Panc1 (cell line): ENCODE data around the gene SLC6A6. TPM values are rescaled to one million over a fixed set of nuclear protein-coding genes. Genes with fewer than 3 reads are reported as not detected.

Experiments used
- ATAC-seq: fragments of 200-7000 bp; cut with Tn5 transposase; 2 replicates; pipeline ENCODE4 v1.9.1; 2020; ENCODE audit warnings: mild to moderate bottlenecking, moderate library complexity
- BruUV-seq: library from RNA; stranded (reverse); fragments of 400-500 nt; replicated peaks from 2 replicates; lab custom pipeline; 2021; lab: Mats Ljungman, UMichigan
- CTCF ChIA-PET: fragments of 300-600 bp; sonication (Branson Sonifier 250); formaldehyde crosslinking; loops from one replicate; lab custom pipeline; 2022; ENCODE audit warnings: antibody characterized with exemption; lab: Charles Lee
- POLR2A ChIA-PET: fragments of 300-600 bp; sonication (Branson Sonifier 250); formaldehyde crosslinking; loops from one replicate; lab custom pipeline; 2022; ENCODE audit warnings: antibody characterized with exemption; lab: Charles Lee
- DNase-seq: peaks from one replicate; pipeline ENCODE4 v3.0.0-alpha.2; 2010; ENCODE audit warnings: low read depth, low spot score
- H3K27ac ChIP-seq: 2 replicates; pipeline ENCODE4 v1.5.1; 2011; ENCODE audit warnings: mild to moderate bottlenecking, low read length, inconsistent platforms
- H3K27me3 ChIP-seq: fragments of 200-500 bp; sonication (Bioruptor generic); 2 replicates; pipeline ENCODE4 v1.6.0; 2014; ENCODE audit warnings: low read length, inconsistent platforms; ENCODE audit not compliant: control insufficient read depth, insufficient read depth
- H3K36me3 ChIP-seq: fragments of 200-500 bp; sonication (Bioruptor generic); 2 replicates; pipeline ENCODE4 v1.5.1; 2014; ENCODE audit warnings: inconsistent platforms, mild to moderate bottlenecking, low read length, moderate library complexity; ENCODE audit not compliant: control insufficient read depth, insufficient read depth
- H3K4me1 ChIP-seq: 2 replicates; pipeline ENCODE4 v1.5.1; 2011; ENCODE audit warnings: inconsistent platforms, mild to moderate bottlenecking, low read length, moderate library complexity; ENCODE audit not compliant: control insufficient read depth, insufficient read depth
- H3K4me3 ChIP-seq, 2 experiments: 2 replicates each; pipeline ENCODE4 v1.5.1; 2011 to 2012; ENCODE audit warnings: low read depth in 2 of 2, low read length in 2 of 2, mild to moderate bottlenecking in 2 of 2, inconsistent platforms in 1 of 2, moderate library complexity in 1 of 2
- H3K9me3 ChIP-seq: fragments of 200-500 bp; sonication (Bioruptor generic); 2 replicates; pipeline ENCODE4 v1.5.1; 2014; ENCODE audit warnings: low read depth, mild to moderate bottlenecking, inconsistent platforms, low read length, moderate library complexity; ENCODE audit not compliant: control insufficient read depth, insufficient read depth
- CTCF ChIP-seq: fragments of 450-650 bp; IDR thresholded peaks from 2 replicates; pipeline ENCODE4 v1.5.1; 2017; ENCODE audit warnings: mild to moderate bottlenecking
- POLR2AphosphoS5 ChIP-seq: IDR thresholded peaks from 2 replicates; pipeline ENCODE4 v1.6.1; 2012; ENCODE audit warnings: mild to moderate bottlenecking, low read depth, low read length, moderate library complexity
- REST ChIP-seq, 2 experiments: IDR thresholded peaks; 2 replicates each; pipeline ENCODE4 v1.6.1; 2011 to 2012; ENCODE audit warnings: low read depth in 2 of 2, control low read depth in 1 of 2, low read length in 1 of 2, mild to moderate bottlenecking in 1 of 2, moderate library complexity in 1 of 2; ENCODE audit not compliant: insufficient read depth in 1 of 2
- SIN3A ChIP-seq: IDR thresholded peaks from 2 replicates; pipeline ENCODE4 v1.6.1; 2012; ENCODE audit warnings: low read depth, mild to moderate bottlenecking, low read length, moderate library complexity, borderline replicate concordance; ENCODE audit not compliant: insufficient read depth
- TCF7L2 ChIP-seq: IDR thresholded peaks from 2 replicates; pipeline ENCODE4 v1.6.1; 2011; ENCODE audit warnings: mild to moderate bottlenecking, low read depth, low read length, inconsistent platforms
- in situ Hi-C: cut with HindIII; loops from 2 replicates; pipeline ENCODE4 v1.10.0; 2016; ENCODE audit warnings: low sequenced_read_pairs, low pct_unique_long_range_greater_than_20kb
- intact Hi-C: fragments of 100-400 bp; cut with micrococcal nuclease; formaldehyde crosslinking; loops from one replicate; pipeline ENCODE4 v1.10.0; 2022; ENCODE audit not compliant: unreplicated experiment
- total RNA-seq: library from RNA; stranded (reverse); gene quantifications from one replicate; pipeline ENCODE4 v1.2.1, GENCODE V29; 2021; ENCODE audit not compliant: unreplicated experiment

Gene SLC6A6
- total RNA-seq, 1 experiment from 2014 or later = 61.0 TPM

GRCh38 chr3:14389166-14389606 is 13.2 kb upstream of the SLC6A6 start:
- ATAC-seq (no peak), DNase-seq (no peak)
- in situ Hi-C loops (no loop called here), intact Hi-C loops (no loop called here)
- no peaks in the 10 kb centered on the region for H3K9me3 ChIP-seq
- no peak for TF ChIP-seq TCF7L2
- no peak for TF ChIP-seq POLR2AphosphoS5
- TF ChIP-seq SIN3A = no peak
- no peak for TF ChIP-seq REST (IDR thresholded peaks at IDR 0.05; ENCODE audit: insufficient read depth in 1 of 2, low read depth in 2 of 2, low read length in 1 of 2)
- no peak for TF ChIP-seq CTCF
- no peak overlapping the region for H3K27ac ChIP-seq
- BruUV-seq = no TSS peak
- CTCF ChIA-PET = no interaction called here
- no peak overlapping the region for H3K4me3 ChIP-seq
- H3K4me1 ChIP-seq = no peaks in the 10 kb centered on the region; the same call in 1 of the 2 replicates
- H3K27me3 ChIP-seq = no peaks in the 10 kb centered on the region
- H3K36me3 ChIP-seq = no peaks in the 10 kb centered on the region
- POLR2A ChIA-PET = no interaction called here

- Histone ChIP-seq H3K36me3 (no peaks in the 10 kb centered on the region), H3K4me3 (no peak overlapping the region), H3K9me3 (no peaks in the 10 kb centered on the region), H3K27ac (no peak overlapping the region), H3K27me3 (no peaks in the 10 kb centered on the region), H3K4me1 (no peaks in the 10 kb centered on the region; the same call in 1 of the 2 replicates)
- POLR2A ChIA-PET = no interaction called here
- no TSS peak for BruUV-seq
- intact Hi-C loops = no loop called here
- CTCF ChIA-PET = no interaction called here
- in situ Hi-C loops = no loop called here
- no peak for DNase-seq
- no peak for ATAC-seq
- TF ChIP-seq TCF7L2 = no peak
- no peak for TF ChIP-seq POLR2AphosphoS5
- TF ChIP-seq SIN3A = no peak
- no peak for TF ChIP-seq CTCF
- TF ChIP-seq REST (IDR thresholded peaks at IDR 0.05; ENCODE audit: insufficient read depth in 1 of 2, low read depth in 2 of 2, low read length in 1 of 2) = no peak
These were observed 12.7 kb upstream of the SLC6A6 start for GRCh38 chr3:14389716-14390115.
